Neural crest cell (in vitro differentiated cells): ENCODE data around the gene GGTLC3. TPM values are rescaled to one million over a fixed set of nuclear protein-coding genes. Genes with fewer than 3 reads are reported as not detected.
"Not testable (repeated sequence)": the region's sequence is repeated elsewhere in the genome, so short reads cannot be mapped to it uniquely, and the experiment has no call there.

Source experiments
- DNase-seq: peaks from one replicate; pipeline ENCODE4 v3.0.0; 2021; ENCODE audit warnings: low read depth, mixed read lengths, low spot score
- H3K27ac Mint-ChIP-seq: one replicate; pipeline ENCODE4 v1.8.0; 2021; ENCODE audit warnings: mild to moderate bottlenecking, mixed read lengths; ENCODE audit not compliant: unreplicated experiment
- H3K27me3 Mint-ChIP-seq: 2 replicates; pipeline ENCODE4 v1.8.0; 2021; ENCODE audit warnings: low read depth, mild to moderate bottlenecking, mixed read lengths
- H3K36me3 Mint-ChIP-seq: 2 replicates; pipeline ENCODE4 v1.8.0; 2021; ENCODE audit warnings: low read depth, mild to moderate bottlenecking, mixed read lengths
- H3K4me1 Mint-ChIP-seq: 2 replicates; pipeline ENCODE4 v1.8.0; 2021; ENCODE audit warnings: mixed read lengths
- H3K4me3 Mint-ChIP-seq: one replicate; pipeline ENCODE4 v1.8.0; 2021; ENCODE audit warnings: mild to moderate bottlenecking, mixed read lengths
- H3K9me3 Mint-ChIP-seq: 2 replicates; pipeline ENCODE4 v1.8.0; 2021; ENCODE audit warnings: mixed read lengths
- long read RNA-seq: library from polyadenylated mRNA; unstranded; transcript quantifications from one replicate; pipeline ENCODE4 v2.0.0, GENCODE V29; 2020
- total RNA-seq: library from RNA; stranded (reverse); gene quantifications from 2 replicates; pipeline ENCODE4 v1.2.1, GENCODE V29; 2021

Gene GGTLC3
- not detected in 2 replicates for total RNA-seq
- long read RNA-seq = 0 reads

- H3K9me3 Mint-ChIP-seq, H3K4me3 Mint-ChIP-seq, H3K27me3 Mint-ChIP-seq, H3K36me3 Mint-ChIP-seq, H3K4me1 Mint-ChIP-seq, DNase-seq, H3K27ac Mint-ChIP-seq: not testable (repeated sequence)
Measured at GRCh38 chr22:18518061-18518460, at the start of gene GGTLC3. TSS of gene GGTLC3 (minus strand) at chr22:18518161. CDS start at chr22:18517897, 264 bp downstream.

DNA sequence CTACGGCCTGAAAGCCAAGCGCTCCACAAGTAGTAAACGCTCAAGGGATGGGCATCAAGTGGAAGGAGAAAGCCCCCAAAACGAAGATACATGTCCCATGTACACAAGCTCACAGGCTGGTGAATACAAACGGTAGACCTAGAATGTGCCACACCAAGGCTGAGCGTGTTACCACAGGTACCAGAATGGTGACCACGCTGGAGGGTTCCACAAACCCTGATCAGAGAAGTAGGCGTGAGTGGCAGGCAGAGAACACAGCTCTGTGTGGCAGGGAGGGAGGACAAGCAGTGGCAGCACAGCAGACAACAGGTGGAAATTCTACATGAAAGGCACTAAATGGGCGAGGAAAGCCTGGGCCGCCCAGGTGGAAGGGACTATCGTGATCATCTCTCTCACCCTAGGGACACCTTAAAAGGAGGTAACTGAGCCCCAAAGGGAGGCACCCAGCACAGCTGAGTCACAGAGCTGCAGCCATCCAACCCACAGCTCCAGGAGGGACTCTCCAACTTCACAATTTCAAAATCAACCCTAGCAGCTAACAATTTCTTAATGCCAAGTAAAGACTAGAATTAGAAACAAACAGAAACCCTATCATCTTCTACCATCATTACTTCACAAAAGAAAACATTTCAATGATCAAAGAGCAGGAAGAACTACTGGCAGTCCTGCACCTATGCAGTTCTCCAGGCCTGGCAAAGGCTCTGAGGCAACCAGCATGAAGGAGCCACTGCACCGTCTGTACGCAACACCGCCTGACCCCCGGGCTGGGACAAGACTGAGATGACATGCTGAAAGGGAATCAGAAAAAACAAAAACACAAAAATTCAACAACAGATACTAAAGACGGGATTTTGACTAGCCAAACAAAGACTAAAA lies 42.4 kb upstream of the GGTLC3 start:
- DNase-seq, H3K27me3 Mint-ChIP-seq, H3K36me3 Mint-ChIP-seq, H3K27ac Mint-ChIP-seq, H3K9me3 Mint-ChIP-seq, H3K4me3 Mint-ChIP-seq, H3K4me1 Mint-ChIP-seq: not testable (repeated sequence)

GRCh38 chr22:18558939-18559338 lies 41.0 kb upstream of the GGTLC3 start:
- H3K9me3 Mint-ChIP-seq, H3K27ac Mint-ChIP-seq, H3K36me3 Mint-ChIP-seq, DNase-seq, H3K27me3 Mint-ChIP-seq, H3K4me1 Mint-ChIP-seq, H3K4me3 Mint-ChIP-seq: not testable (repeated sequence)

DNA sequence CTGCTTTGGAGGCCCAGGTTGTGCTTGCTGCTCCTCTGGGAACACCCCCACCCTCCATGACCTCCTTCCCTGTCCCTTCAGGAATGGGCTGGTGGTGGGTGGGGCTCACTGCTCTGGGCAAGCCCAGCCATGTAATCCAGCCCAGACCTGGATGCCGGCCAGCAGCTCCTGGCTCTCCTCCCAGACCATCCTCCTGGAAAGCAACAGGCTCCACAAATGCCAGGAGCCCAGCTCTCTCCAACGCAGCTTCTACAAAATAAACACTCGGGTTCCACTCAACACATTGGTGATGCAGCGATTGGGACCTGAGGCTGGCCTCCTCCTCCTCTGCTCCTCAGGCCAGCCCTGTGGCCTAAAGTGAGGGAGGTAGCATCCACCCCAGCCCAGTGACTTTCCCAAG lies 40.6 kb upstream of the GGTLC3 start:
- H3K4me1 Mint-ChIP-seq, H3K4me3 Mint-ChIP-seq, H3K27ac Mint-ChIP-seq, H3K9me3 Mint-ChIP-seq, H3K36me3 Mint-ChIP-seq, H3K27me3 Mint-ChIP-seq, DNase-seq: not testable (repeated sequence)

DNA sequence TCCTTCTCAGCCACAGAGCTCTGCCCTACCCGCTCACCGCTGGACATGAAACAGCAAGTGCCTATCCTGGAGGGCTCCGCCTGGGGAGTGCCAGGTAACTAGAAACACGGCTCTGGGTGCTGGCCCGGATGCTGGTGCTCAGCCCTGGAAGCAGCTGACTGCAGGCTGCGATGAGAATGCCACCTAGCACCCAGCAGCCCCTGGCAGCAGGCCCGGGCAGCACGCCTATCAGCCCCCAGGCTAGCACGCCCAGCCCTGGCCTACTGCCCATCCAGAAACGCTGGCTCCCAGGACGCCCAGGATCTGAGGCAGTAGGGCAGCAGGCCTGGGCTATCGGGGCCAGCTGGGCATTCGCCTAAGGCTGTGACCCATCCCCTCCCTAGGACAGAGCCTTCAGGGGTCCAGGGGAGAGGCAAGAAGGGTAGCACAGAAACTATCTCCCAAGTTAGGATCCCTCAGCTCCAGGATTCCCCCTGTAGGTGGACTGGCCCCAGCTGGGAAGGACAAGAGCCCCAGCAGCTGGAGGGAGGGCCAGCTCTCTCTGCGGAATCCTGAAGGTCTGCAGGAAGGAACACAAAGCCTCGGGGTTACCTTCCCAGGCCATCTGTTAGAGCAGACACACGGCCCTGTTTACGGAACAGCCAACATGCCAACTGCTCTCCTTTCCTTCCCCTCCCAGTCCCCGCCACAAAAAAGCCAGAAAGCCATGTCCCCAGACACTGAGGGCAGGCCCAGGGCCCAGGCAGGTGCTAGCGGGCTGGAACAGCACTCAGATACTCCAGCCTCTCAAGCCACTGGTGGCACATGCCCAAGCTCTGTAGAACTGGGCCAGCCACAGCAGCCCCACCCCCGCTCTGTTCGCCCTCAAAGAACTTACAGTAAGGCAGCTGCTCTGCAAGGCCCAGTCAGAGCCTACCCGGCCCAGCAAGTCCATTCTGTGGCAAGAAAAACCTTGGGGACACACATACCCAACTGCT lies 36.6 kb upstream of the GGTLC3 start:
- H3K4me1 Mint-ChIP-seq, H3K27ac Mint-ChIP-seq, DNase-seq, H3K9me3 Mint-ChIP-seq, H3K36me3 Mint-ChIP-seq, H3K4me3 Mint-ChIP-seq, H3K27me3 Mint-ChIP-seq: not testable (repeated sequence)

DNA sequence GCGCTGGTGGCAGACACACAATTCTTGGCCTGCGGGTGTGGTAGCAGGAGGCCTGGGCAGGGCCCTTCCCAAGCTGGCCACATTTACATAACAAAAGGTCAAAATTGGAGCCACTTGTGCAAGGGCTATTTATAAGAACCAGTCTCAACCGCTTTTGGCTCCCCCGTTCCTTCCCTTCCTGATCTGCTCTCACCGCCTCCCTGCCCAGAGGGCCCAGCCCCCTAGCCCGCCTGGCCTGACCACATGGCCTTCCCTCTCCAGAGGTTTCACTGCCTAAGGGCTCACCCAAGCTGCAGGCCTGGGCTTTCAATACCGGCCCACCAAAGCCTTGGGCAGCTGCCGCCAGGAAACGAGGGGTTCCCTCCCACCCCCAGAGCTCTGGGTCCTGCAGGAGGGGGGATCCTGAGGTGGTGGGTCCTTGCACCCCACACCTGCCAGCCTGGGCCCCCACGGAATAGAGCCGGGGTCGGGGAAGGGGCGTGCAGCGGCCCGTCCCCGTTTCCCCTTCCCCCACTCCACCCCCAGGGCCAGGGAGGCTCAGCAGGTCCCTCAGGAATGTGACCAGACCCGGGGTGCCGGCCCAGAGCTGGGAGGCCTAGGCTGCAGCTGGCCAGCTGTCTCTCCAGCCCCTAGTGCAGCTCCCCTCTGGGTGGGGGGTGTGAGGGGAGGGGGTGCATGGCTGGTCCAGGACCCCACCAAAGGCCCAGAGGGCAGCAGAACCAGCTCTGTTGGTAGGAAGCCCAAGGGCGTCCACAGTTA lies 35.1 kb upstream of the GGTLC3 start:
- H3K27me3 Mint-ChIP-seq, DNase-seq, H3K4me3 Mint-ChIP-seq, H3K9me3 Mint-ChIP-seq, H3K36me3 Mint-ChIP-seq, H3K27ac Mint-ChIP-seq, H3K4me1 Mint-ChIP-seq: not testable (repeated sequence)

DNA sequence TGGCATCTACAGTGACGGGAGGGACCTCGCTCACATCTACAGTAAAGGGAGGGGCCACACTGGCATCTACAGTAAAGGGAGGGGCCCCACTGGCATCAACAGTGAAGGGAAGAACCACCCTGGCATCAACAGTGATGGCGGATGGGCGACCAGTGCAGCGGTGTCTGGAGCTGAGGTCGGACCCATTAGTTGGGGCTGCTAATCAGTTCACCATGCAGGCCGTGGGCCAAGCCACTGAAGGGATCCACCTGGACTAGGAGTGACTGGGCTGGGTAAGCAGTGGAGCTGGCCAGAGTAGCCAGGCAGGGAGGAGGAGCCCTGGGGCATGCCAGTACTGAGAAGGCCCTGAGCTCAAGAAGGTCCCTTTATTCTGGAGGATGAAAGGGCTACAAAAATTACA lies 33.1 kb upstream of the GGTLC3 start:
- H3K27me3 Mint-ChIP-seq, H3K9me3 Mint-ChIP-seq, H3K27ac Mint-ChIP-seq, H3K36me3 Mint-ChIP-seq, H3K4me3 Mint-ChIP-seq, DNase-seq, H3K4me1 Mint-ChIP-seq: not testable (repeated sequence)

DNA sequence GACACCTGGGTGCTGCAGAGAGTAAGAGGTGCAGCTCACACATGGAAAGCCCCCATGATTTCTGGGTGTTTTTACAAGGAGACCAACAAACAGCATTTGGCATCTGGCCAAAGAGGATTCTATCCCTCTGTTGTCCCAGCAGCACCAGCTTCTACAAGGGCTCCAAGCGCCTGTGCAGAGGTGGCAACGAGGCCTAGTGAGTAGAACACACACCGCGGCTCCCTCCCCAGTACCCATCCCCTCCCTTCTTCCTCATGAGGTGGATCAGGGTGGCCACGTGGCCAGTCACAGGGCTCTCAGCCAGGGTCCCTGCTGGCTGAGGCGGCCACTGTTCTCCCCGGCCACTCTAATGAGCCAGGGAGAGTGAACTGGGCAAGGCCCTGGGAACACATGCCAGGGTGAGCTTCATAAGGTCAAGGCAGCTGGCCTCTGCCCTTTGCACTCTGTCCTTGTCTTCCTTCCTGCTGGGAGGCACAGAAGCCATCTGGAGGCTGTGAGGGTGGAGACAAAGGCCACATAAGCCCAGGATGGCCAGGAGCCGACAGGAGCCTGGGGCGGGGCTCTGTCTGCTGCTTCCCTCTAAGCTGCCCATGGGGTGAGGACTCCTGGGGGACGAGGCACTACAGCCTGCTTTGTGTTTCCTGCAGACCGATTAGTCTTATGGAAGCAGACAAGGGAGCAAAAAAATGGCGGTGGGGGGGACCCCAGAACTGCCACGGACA lies 31.7 kb upstream of the GGTLC3 start:
- H3K27ac Mint-ChIP-seq, H3K9me3 Mint-ChIP-seq, H3K4me3 Mint-ChIP-seq, H3K27me3 Mint-ChIP-seq, H3K4me1 Mint-ChIP-seq, H3K36me3 Mint-ChIP-seq, DNase-seq: not testable (repeated sequence)

- H3K9me3 Mint-ChIP-seq, H3K36me3 Mint-ChIP-seq, H3K4me3 Mint-ChIP-seq, H3K27ac Mint-ChIP-seq, H3K27me3 Mint-ChIP-seq, DNase-seq, H3K4me1 Mint-ChIP-seq: not testable (repeated sequence)
Measured at GRCh38 chr22:18544615-18545014, 26.7 kb upstream of the GGTLC3 start.

DNA sequence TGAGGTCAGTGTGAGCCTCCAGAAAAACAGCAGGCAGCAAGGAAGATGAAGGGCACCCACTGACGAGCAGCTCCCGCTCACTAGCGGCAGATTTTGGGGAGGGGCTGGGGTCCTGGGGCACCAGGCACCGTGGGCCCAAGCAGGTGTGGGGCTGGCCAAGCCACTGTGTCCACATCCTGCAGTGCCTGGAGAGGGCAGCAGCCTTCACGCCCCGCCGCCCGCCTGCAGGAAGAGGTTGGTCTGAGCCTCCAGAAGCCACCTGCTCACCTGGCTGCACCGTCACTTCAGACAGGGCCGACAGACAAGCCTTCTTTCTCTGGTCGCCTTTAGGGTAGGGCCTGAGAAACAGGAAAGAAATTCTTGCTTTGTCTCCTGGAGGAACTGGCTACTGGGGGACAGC lies 25.4 kb upstream of the GGTLC3 start:
- H3K9me3 Mint-ChIP-seq, DNase-seq, H3K36me3 Mint-ChIP-seq, H3K4me3 Mint-ChIP-seq, H3K27ac Mint-ChIP-seq, H3K4me1 Mint-ChIP-seq, H3K27me3 Mint-ChIP-seq: not testable (repeated sequence)

DNA sequence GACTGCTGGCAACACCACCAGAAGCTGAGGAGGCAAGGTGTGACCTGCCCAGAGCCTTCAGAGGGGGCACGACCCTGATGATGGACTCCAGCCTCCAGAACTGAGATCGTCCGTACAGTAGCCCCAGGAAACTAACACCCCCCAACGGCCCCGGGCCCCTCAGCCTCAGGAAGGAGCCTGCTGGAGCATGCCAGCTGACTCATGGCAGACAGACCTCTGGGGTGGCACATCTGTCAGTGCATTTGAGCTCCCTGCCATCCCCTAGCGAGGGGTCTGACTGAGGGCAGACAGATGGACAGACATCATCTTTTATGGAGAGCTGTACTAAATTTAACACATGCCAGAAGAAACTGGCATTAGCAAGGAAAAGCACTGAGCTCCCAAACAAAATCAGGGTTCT lies 22.0 kb upstream of the GGTLC3 start:
- H3K36me3 Mint-ChIP-seq, H3K27ac Mint-ChIP-seq, H3K4me3 Mint-ChIP-seq, H3K4me1 Mint-ChIP-seq, H3K27me3 Mint-ChIP-seq, H3K9me3 Mint-ChIP-seq, DNase-seq: not testable (repeated sequence)

DNA sequence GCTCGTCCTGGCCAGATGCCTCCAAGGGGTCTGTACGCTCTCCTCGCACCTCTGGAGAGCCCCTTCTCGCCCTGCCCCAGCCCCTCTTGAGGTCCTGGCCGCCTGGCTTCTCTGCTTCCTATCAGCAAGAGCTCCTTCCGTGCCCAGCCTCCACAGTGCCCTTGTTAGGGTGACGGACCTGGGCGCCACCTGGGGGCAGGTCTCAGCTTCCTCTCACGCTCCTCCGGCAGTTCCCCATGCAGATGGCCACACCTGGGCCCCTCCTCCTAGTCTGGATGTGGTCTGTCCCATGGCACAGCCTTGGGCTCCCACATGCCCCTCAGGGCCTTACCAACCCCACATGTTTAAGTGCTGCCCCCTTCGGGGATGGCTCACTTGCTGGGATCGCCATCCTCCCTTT lies 16.4 kb upstream of the GGTLC3 start:
- H3K9me3 Mint-ChIP-seq, H3K4me3 Mint-ChIP-seq, DNase-seq, H3K27ac Mint-ChIP-seq, H3K36me3 Mint-ChIP-seq, H3K4me1 Mint-ChIP-seq, H3K27me3 Mint-ChIP-seq: not testable (repeated sequence)
